HCT116 (cell line): ENCODE results near the gene ITPR2. TPM values are rescaled to one million over a fixed set of nuclear protein-coding genes. Genes with fewer than 3 reads are reported as not detected.
"Not testable (repeated sequence)": the region's sequence is repeated elsewhere in the genome, so short reads cannot be mapped to it uniquely, and the experiment has no call there.

ENCODE experiments used
- ATAC-seq: fragments of 200-7000 bp; cut with Tn5 transposase; 2 replicates; pipeline ENCODE4 v1.9.1; 2020; ENCODE audit warnings: mild to moderate bottlenecking, moderate library complexity
- BruUV-seq: library from RNA; stranded (reverse); fragments of 400-500 nt; replicated peaks from 2 replicates; lab custom pipeline; 2021; lab: Mats Ljungman, UMichigan
- CTCF ChIA-PET: fragments of 300-600 bp; sonication (Branson Sonifier 250); formaldehyde crosslinking; loops from one replicate; lab custom pipeline; 2021; ENCODE audit warnings: antibody characterized with exemption; lab: Charles Lee
- POLR2A ChIA-PET: fragments of 300-600, 350-600 bp; sonication (Branson Sonifier 250); formaldehyde crosslinking; loops from one replicate; lab custom pipeline; 2021; ENCODE audit warnings: antibody characterized with exemption; lab: Charles Lee
- RAD21 ChIA-PET, 2 experiments: fragments of 300-600 bp; sonication (Branson Sonifier 250); formaldehyde crosslinking; loops; one replicate each; lab custom pipeline; 2023; ENCODE audit warnings: low total read pairs in 2 of 2; ENCODE audit not compliant: uncharacterized antibody in 2 of 2, unreplicated experiment in 2 of 2, low non-redundant PET in 1 of 2; lab: Charles Lee
- DNase-seq: peaks from one replicate; pipeline ENCODE4 v3.0.0-alpha.2; 2010; ENCODE audit warnings: low read depth, low spot score
- H2AFZ ChIP-seq: fragments of 200-600 bp; shearing (Covaris generic), sonication (generic); 2 replicates; pipeline ENCODE4 v1.6.1; 2017; ENCODE audit warnings: low read depth, mixed run types, mixed read lengths, antibody characterized with exemption, low read length; ENCODE audit not compliant: poor library complexity, severe bottlenecking
- H3K27ac ChIP-seq: 2 replicates; pipeline ENCODE4 v1.5.1; 2012; ENCODE audit warnings: low read depth, low read length
- H3K27me3 ChIP-seq: fragments of 200-600 bp; sonication (generic); 2 replicates; pipeline ENCODE4 v1.6.1; 2016; ENCODE audit warnings: mixed run types, low read length, mixed read lengths; ENCODE audit not compliant: insufficient read depth
- H3K36me3 ChIP-seq, 2 experiments: fragments of 200-500 bp in 1 of 2; fragments of 200-600 bp in 1 of 2; sonication (Bioruptor generic) in 1 of 2; sonication (generic) in 1 of 2; 2 replicates each; pipeline versions ENCODE4 v1.5.1 to v1.6.1; 2014 to 2016; ENCODE audit warnings: low read length in 2 of 2, inconsistent platforms in 1 of 2, mixed read lengths in 1 of 2, mixed run types in 1 of 2; ENCODE audit not compliant: insufficient read depth in 2 of 2, control insufficient read depth in 1 of 2
- H3K4me1 ChIP-seq, 2 experiments: fragments of 200-600 bp in 1 of 2; sonication (generic) in 1 of 2; 2 replicates each; pipeline versions ENCODE4 v1.5.1 to v1.6.1; 2012 to 2017; ENCODE audit warnings: low read length in 2 of 2, inconsistent platforms in 1 of 2, mild to moderate bottlenecking in 1 of 2, mixed read lengths in 1 of 2, mixed run types in 1 of 2, moderate library complexity in 1 of 2; ENCODE audit not compliant: insufficient read depth in 2 of 2, control insufficient read depth in 1 of 2
- H3K4me2 ChIP-seq: fragments of 200-600 bp; sonication (generic); 2 replicates; pipeline ENCODE4 v1.6.1; 2017; ENCODE audit warnings: mixed run types, low read length, mixed read lengths
- H3K4me3 ChIP-seq, 2 experiments: fragments of 200-600 bp in 1 of 2; sonication (generic) in 1 of 2; replicated peaks in 1 of 2; 2 replicates each; pipeline ENCODE4 v1.5.1; 2011 to 2016; ENCODE audit warnings: low read length in 2 of 2, control low read depth in 1 of 2, low read depth in 1 of 2, mild to moderate bottlenecking in 1 of 2, mixed read lengths in 1 of 2, mixed run types in 1 of 2
- H3K79me2 ChIP-seq: fragments of 200-600 bp; sonication (generic); 2 replicates; pipeline ENCODE4 v1.6.1; 2017; ENCODE audit warnings: mild to moderate bottlenecking, mixed run types, low read length, moderate library complexity, mixed read lengths; ENCODE audit not compliant: insufficient read depth
- H3K9ac ChIP-seq: fragments of 200-600 bp; sonication (generic); 2 replicates; pipeline ENCODE4 v1.6.1; 2016; ENCODE audit warnings: low read length, mixed read lengths
- H3K9me2 ChIP-seq: fragments of 200-600 bp; sonication (generic), shearing (Covaris generic); 2 replicates; pipeline ENCODE4 v1.6.1; 2017; ENCODE audit warnings: mixed run types, mild to moderate bottlenecking, moderate library complexity; ENCODE audit not compliant: insufficient read depth
- H3K9me3 ChIP-seq, 2 experiments: fragments of 200-500 bp in 1 of 2; fragments of 200-600 bp in 1 of 2; sonication (Bioruptor generic) in 1 of 2; sonication (generic) in 1 of 2; 2 replicates each; pipeline ENCODE4 v1.6.1; 2014 to 2017; ENCODE audit warnings: low read length in 2 of 2, mixed read lengths in 2 of 2, inconsistent platforms in 1 of 2, low read depth in 1 of 2, mild to moderate bottlenecking in 1 of 2, mixed run types in 1 of 2, moderate library complexity in 1 of 2; ENCODE audit not compliant: control insufficient read depth in 1 of 2, insufficient read depth in 1 of 2
- H4K20me1 ChIP-seq: fragments of 200-600 bp; sonication (generic), shearing (Covaris generic); 2 replicates; pipeline ENCODE4 v1.6.1; 2017; ENCODE audit warnings: mixed run types, mild to moderate bottlenecking, moderate library complexity; ENCODE audit not compliant: insufficient read depth
- JUND ChIP-seq: IDR thresholded peaks from 2 replicates; pipeline ENCODE4 v1.6.1; 2012
- RAD21 ChIP-seq: IDR thresholded peaks from 2 replicates; pipeline ENCODE4 v1.6.1; 2012; ENCODE audit warnings: low read depth, mild to moderate bottlenecking
- ZFX ChIP-seq: fragments of 450-650 bp; IDR thresholded peaks from 2 replicates; pipeline ENCODE4 v1.6.1; 2017
- intact Hi-C: fragments of 100-400 bp; cut with micrococcal nuclease; formaldehyde crosslinking; loops from 2 replicates; pipeline ENCODE4 v1.10.0; 2022
- total RNA-seq: library from RNA; stranded (reverse); gene quantifications from one replicate; pipeline ENCODE4 v1.2.1, GENCODE V29; 2021; ENCODE audit not compliant: unreplicated experiment
- TF ChIP-seq, protein P1 (sequence below): IDR thresholded peaks from 2 replicates; pipeline ENCODE4 v1.6.1; 2012; ENCODE audit warnings: low read depth
- TF ChIP-seq, protein P2 (sequence below), 3 experiments: fragments of 200-600 bp in 1 of 3; sonication (generic) in 1 of 3; IDR thresholded peaks in 2 of 3; conservative IDR thresholded peaks in 1 of 3; 2 replicates each; pipeline ENCODE4 v1.5.1; 2012 to 2017; ENCODE audit warnings: low read depth in 2 of 3, low read length in 2 of 3, antibody characterized with exemption in 1 of 3, borderline replicate concordance in 1 of 3, control low read depth in 1 of 3, mild to moderate bottlenecking in 1 of 3, mixed read lengths in 1 of 3, mixed run types in 1 of 3, moderate library complexity in 1 of 3; ENCODE audit not compliant: insufficient read depth in 1 of 3

Gene ITPR2
- total RNA-seq, 1 experiment from 2014 or later = 6.5 TPM

DNA sequence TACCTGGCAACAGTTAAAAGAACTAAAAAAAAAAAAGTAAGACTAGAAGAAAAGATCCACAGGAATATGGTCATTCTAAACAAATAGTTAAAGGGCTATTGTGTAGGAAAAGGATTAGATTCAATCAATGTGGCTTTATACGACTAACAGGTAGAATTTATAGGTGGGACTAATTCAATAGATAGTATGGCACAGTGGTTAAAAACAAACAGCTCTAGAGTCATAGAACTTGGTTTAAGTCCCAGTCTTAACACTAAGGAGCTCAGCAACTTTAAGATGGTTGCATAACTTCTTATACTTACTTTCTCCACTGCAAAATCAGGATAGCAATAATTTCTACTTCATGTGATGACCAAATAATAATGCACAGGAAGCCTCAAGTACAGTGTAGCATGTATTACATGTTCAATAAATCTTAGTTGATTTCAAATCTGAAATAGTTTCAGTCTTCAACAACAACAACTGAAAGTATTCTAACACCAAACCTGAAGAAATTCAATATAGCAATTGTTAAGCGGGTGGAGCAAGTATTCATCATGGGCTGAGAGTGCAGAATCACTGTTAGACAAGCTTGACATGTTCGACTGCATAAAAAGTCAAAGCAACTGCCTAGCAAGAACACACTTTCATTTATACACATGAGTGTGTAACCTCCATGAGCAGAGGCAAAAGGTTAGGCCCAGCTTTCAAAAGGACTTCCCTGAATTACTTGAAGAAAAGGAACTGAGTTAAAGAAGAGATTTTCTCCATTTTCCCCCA, 50.4 kb downstream of the ITPR2 start:
- Histone ChIP-seq H3K9me3 (no peaks in the 10 kb centered on the region), H3K27me3 (no peaks in the 10 kb centered on the region), H3K79me2 (no peaks in the 10 kb centered on the region), H3K9ac (no peak overlapping the region), H4K20me1 (no peaks in the 10 kb centered on the region), H3K4me2 (no peak overlapping the region), H3K4me3 (no peak overlapping the region), H2AFZ (no peak overlapping the region), H3K9me2 (no peaks in the 10 kb centered on the region), H3K36me3 (no peaks in the 10 kb centered on the region), H3K27ac (no peak overlapping the region), H3K4me1 (no peaks in the 10 kb centered on the region; a peak in 1 of 4 replicates)
- DNase-seq (no peak), ATAC-seq (no peak)
- CTCF ChIA-PET = no interaction called here
- POLR2A ChIA-PET = no interaction called here
- BruUV-seq = no TSS peak
- intact Hi-C loops = no loop called here
- RAD21 ChIA-PET = no interaction called here
- TF ChIP-seq, protein P1, sequence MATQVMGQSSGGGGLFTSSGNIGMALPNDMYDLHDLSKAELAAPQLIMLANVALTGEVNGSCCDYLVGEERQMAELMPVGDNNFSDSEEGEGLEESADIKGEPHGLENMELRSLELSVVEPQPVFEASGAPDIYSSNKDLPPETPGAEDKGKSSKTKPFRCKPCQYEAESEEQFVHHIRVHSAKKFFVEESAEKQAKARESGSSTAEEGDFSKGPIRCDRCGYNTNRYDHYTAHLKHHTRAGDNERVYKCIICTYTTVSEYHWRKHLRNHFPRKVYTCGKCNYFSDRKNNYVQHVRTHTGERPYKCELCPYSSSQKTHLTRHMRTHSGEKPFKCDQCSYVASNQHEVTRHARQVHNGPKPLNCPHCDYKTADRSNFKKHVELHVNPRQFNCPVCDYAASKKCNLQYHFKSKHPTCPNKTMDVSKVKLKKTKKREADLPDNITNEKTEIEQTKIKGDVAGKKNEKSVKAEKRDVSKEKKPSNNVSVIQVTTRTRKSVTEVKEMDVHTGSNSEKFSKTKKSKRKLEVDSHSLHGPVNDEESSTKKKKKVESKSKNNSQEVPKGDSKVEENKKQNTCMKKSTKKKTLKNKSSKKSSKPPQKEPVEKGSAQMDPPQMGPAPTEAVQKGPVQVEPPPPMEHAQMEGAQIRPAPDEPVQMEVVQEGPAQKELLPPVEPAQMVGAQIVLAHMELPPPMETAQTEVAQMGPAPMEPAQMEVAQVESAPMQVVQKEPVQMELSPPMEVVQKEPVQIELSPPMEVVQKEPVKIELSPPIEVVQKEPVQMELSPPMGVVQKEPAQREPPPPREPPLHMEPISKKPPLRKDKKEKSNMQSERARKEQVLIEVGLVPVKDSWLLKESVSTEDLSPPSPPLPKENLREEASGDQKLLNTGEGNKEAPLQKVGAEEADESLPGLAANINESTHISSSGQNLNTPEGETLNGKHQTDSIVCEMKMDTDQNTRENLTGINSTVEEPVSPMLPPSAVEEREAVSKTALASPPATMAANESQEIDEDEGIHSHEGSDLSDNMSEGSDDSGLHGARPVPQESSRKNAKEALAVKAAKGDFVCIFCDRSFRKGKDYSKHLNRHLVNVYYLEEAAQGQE = no peak
- TF ChIP-seq ZFX (no peak), JUND (no peak)

DNA sequence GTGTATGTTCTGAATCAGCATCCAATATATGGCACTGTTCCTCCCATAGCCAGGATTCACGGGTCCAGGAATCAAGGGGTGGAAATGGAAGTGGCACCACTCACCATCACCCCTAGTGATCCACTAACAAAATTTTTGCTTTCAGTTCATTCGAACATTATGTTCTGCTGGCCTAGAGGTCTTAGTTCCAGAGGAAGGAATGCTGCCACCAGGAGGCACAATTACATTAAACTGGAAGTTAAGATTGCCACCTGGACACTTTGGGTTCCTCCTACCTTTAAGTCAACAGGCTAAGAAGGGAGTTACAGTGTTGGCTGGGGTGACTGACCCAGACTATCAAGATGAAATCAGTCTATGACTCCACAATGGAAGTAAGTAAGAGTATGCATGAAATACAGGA, 52.3 kb downstream of the ITPR2 start:
- RAD21 ChIA-PET, CTCF ChIA-PET, H4K20me1 ChIP-seq, H3K9me2 ChIP-seq, H3K4me2 ChIP-seq, H3K9ac ChIP-seq, BruUV-seq, H2AFZ ChIP-seq, DNase-seq, H3K9me3 ChIP-seq, H3K27ac ChIP-seq, intact Hi-C loops, H3K4me3 ChIP-seq, H3K79me2 ChIP-seq, H3K4me1 ChIP-seq, H3K27me3 ChIP-seq, POLR2A ChIA-PET, H3K36me3 ChIP-seq, ATAC-seq: not testable (repeated sequence)
- TF ChIP-seq RAD21 = peak; percentile 42
- TF ChIP-seq, protein P2, sequence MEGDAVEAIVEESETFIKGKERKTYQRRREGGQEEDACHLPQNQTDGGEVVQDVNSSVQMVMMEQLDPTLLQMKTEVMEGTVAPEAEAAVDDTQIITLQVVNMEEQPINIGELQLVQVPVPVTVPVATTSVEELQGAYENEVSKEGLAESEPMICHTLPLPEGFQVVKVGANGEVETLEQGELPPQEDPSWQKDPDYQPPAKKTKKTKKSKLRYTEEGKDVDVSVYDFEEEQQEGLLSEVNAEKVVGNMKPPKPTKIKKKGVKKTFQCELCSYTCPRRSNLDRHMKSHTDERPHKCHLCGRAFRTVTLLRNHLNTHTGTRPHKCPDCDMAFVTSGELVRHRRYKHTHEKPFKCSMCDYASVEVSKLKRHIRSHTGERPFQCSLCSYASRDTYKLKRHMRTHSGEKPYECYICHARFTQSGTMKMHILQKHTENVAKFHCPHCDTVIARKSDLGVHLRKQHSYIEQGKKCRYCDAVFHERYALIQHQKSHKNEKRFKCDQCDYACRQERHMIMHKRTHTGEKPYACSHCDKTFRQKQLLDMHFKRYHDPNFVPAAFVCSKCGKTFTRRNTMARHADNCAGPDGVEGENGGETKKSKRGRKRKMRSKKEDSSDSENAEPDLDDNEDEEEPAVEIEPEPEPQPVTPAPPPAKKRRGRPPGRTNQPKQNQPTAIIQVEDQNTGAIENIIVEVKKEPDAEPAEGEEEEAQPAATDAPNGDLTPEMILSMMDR (IDR thresholded peaks at IDR 0.05 in 2 of 3, conservative IDR thresholded peaks at IDR 0.05 in 1 of 3; ENCODE audit: borderline replicate concordance in 1 of 3, insufficient read depth in 1 of 3, low read depth in 2 of 3, low read length in 2 of 3) = peak in 2 of 3 experiments; percentile 10 to 31; a peak in 2 of 6 replicates

DNA sequence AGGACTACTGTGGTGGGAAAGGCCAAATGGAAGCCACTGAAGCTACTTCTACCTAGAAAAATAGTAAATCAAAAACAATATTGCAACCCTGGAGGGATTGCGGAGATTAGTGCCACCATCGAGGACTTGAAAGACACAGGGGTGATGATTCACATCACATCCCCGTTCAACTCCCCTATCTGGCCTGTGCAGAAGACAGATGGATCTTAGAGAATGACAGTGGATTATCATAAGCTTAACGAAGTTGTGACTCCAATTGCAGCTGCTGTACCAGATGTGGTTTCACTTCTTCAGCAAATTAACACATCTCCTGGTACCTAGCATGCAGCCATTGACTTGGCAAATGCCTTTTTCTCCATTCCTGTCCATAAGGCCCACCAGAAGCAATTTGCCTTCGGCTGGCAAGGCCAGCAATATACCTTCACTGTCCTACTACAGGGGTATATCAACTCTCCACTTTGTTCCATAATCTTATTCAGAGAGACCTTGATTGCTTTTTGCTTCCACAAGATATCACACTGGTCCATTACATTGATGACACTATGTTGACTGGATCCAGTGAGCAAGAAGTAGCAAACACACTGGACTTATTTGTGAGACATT, 54.7 kb downstream of the ITPR2 start:
- POLR2A ChIA-PET = not testable (repeated sequence)

More for the DNA sequence above, 54.7 kb downstream of the ITPR2 start:
- ATAC-seq, H3K9me2 ChIP-seq, H3K4me2 ChIP-seq, BruUV-seq, H3K9me3 ChIP-seq, H3K27me3 ChIP-seq, RAD21 ChIA-PET, DNase-seq, intact Hi-C loops, H3K9ac ChIP-seq, H3K4me1 ChIP-seq, H3K27ac ChIP-seq, CTCF ChIA-PET, H4K20me1 ChIP-seq, H3K79me2 ChIP-seq, H2AFZ ChIP-seq, H3K4me3 ChIP-seq, H3K36me3 ChIP-seq: not testable (repeated sequence)
